WI38 (cell line): ENCODE measurements around the gene ATOH1.

ENCODE experiments used
- H3K4me3 ChIP-seq: 2 replicates; pipeline ENCODE4 v1.5.1; 2011; ENCODE audit warnings: low read depth, mild to moderate bottlenecking, control low read depth, low read length
- CTCF ChIP-seq: IDR thresholded peaks from 2 replicates; pipeline ENCODE4 v1.5.1; 2012; ENCODE audit warnings: low read depth, mild to moderate bottlenecking, control low read depth, low read length

ATOH1 gene

GRCh38 chr4:93867416-93868001, 39.0 kb downstream of the ATOH1 start:
- TF ChIP-seq CTCF = no peak
- H3K4me3 ChIP-seq = no peak overlapping the region

GRCh38 chr4:93870876-93871458, 42.4 kb downstream of the ATOH1 start:
- H3K4me3 ChIP-seq = no peak overlapping the region
- no peak for TF ChIP-seq CTCF

- no peak for TF ChIP-seq CTCF
- no peak overlapping the region for H3K4me3 ChIP-seq
Observed at GRCh38 chr4:93876754-93877153, 48.2 kb downstream of the ATOH1 start.

- H3K4me3 ChIP-seq = no peak overlapping the region
- no peak for TF ChIP-seq CTCF
Observed at GRCh38 chr4:93878566-93878965, 50.0 kb downstream of the ATOH1 start.

- no peak for TF ChIP-seq CTCF
Observed at GRCh38 chr4:93879919-93880318, 51.4 kb downstream of the ATOH1 start.

More at GRCh38 chr4:93879919-93880318, 51.4 kb downstream of the ATOH1 start:
- H3K4me3 ChIP-seq = no peak overlapping the region
